ENCODE measurements around the gene KRTAP20-3. TPM values are rescaled to one million over a fixed set of nuclear protein-coding genes. Genes with fewer than 3 reads are reported as not detected.

KRTAP20-3 gene
- total RNA-seq, 4 donors from 2014 or later, result not detected

- TF ChIP-seq, protein P1, sequence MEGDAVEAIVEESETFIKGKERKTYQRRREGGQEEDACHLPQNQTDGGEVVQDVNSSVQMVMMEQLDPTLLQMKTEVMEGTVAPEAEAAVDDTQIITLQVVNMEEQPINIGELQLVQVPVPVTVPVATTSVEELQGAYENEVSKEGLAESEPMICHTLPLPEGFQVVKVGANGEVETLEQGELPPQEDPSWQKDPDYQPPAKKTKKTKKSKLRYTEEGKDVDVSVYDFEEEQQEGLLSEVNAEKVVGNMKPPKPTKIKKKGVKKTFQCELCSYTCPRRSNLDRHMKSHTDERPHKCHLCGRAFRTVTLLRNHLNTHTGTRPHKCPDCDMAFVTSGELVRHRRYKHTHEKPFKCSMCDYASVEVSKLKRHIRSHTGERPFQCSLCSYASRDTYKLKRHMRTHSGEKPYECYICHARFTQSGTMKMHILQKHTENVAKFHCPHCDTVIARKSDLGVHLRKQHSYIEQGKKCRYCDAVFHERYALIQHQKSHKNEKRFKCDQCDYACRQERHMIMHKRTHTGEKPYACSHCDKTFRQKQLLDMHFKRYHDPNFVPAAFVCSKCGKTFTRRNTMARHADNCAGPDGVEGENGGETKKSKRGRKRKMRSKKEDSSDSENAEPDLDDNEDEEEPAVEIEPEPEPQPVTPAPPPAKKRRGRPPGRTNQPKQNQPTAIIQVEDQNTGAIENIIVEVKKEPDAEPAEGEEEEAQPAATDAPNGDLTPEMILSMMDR (IDR thresholded peaks at IDR 0.05), result no peak
- no peak for TF ChIP-seq POLR2A (IDR thresholded peaks at IDR 0.05)
These were observed 26.1 kb downstream of the KRTAP20-3 start for GRCh38 chr21:30668776-30669175.

GRCh38 chr21:30672985-30673650, 30.5 kb downstream of the KRTAP20-3 start:
- TF ChIP-seq, protein P1 (IDR thresholded peaks at IDR 0.05), result no peak
- no peak for TF ChIP-seq POLR2A (IDR thresholded peaks at IDR 0.05)
- H3K4me3 ChIP-seq (ENCODE audit: low read depth, poor library complexity, severe bottlenecking), result no peak overlapping the region
- intact Hi-C loops (cut with DNase I; ENCODE audit: low total_unique reads), result no loop called here
- no peak for DNase-seq (ENCODE audit: low spot score in 2 of 2)
- 81 to 88% methylated on average over 2 of the region's 2 CpGs for WGBS, 2 donors

More at GRCh38 chr21:30668776-30669175, 26.1 kb downstream of the KRTAP20-3 start:
- no peak overlapping the region for H3K4me3 ChIP-seq (ENCODE audit: low read depth, poor library complexity, severe bottlenecking)
- WGBS, 2 donors, result 82 to 93% methylated on average over 1 of the region's 1 CpG
- intact Hi-C loops (cut with DNase I; ENCODE audit: low total_unique reads), result no loop called here
- no peak for DNase-seq (ENCODE audit: low spot score in 2 of 2)

DNA sequence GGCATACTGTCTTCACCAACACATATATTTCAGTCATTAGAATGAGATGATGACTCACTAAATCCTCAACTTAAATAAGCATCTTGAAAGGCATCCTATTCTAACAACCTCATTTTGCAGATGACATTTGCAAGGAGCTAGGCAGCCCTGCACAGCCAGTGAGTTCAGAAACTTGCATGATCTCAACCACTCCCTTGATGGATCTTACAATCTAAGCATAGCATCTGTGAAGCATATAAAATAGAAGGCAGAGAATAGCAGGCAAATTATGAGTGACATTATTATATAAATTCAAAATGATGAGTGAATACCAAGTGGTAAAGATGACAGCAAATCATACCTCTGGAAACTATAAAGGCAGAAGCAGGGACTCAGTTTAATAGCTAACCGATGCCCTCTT, 31.6 kb downstream of the KRTAP20-3 start:
- H3K4me3 ChIP-seq (ENCODE audit: low read depth, poor library complexity, severe bottlenecking), result no peak overlapping the region
- WGBS, 2 donors, result 83 to 91% methylated on average over 1 of the region's 1 CpG
- intact Hi-C loops (cut with DNase I; ENCODE audit: low total_unique reads), result no loop called here
- no peak for DNase-seq (ENCODE audit: low spot score in 2 of 2)
- TF ChIP-seq, protein P1 (IDR thresholded peaks at IDR 0.05), result no peak
- no peak for TF ChIP-seq POLR2A (IDR thresholded peaks at IDR 0.05)

GRCh38 chr21:30676737-30677136, 34.1 kb downstream of the KRTAP20-3 start:
- no peak for TF ChIP-seq POLR2A (IDR thresholded peaks at IDR 0.05)
- TF ChIP-seq, protein P1 (IDR thresholded peaks at IDR 0.05), result no peak
- intact Hi-C loops (cut with DNase I; ENCODE audit: low total_unique reads), result no loop called here
- no peak overlapping the region for H3K4me3 ChIP-seq (ENCODE audit: low read depth, poor library complexity, severe bottlenecking)
- DNase-seq (ENCODE audit: low spot score in 2 of 2), result no peak

DNA sequence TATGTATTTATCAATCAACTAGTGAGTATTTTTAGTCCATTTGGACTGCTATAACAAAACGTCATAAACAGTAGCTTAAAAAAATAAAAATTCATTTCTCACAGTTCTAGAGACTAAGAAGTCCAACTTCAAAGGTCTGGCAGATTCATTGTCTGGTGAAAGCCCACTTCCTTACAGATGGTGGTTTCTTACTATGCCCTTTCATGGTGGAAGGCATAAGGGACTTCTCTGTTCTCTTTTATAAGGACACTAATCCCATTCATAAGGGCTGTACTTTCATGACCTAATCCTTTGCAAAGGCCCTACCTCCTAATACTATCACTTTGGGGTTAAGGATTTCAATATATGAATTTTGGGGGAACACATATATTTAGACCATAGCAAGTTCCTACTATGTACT, 37.9 kb downstream of the KRTAP20-3 start:
- intact Hi-C loops (cut with DNase I; ENCODE audit: low total_unique reads), result no loop called here
- WGBS, 2 donors, result 42 to 46% methylated on average over 1 of the region's 1 CpG
- TF ChIP-seq, protein P1 (IDR thresholded peaks at IDR 0.05), result no peak
- no peak for TF ChIP-seq POLR2A (IDR thresholded peaks at IDR 0.05)
- no peak for DNase-seq (ENCODE audit: low spot score in 2 of 2)
- H3K4me3 ChIP-seq (ENCODE audit: low read depth, poor library complexity, severe bottlenecking), result no peak overlapping the region

DNA sequence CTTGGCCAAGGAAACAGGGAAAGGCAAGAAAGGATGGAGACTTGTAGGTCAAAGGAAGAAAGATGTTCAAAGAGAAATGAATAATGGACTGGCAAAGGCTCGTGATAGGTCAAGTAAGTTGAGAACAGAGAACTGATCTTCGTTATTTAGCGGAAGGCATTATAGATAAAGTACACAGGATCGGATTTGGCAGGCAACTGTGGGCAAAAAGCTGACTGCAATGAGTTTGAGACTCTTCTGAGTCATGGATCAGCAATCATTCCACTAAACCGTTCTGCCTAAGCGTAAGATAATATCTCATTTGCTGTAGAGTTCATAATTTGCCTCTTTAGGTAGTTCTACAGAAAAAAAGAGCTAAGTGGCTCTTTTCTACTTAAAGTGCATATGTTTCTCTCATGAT, 41.8 kb downstream of the KRTAP20-3 start:
- intact Hi-C loops (cut with DNase I; ENCODE audit: low total_unique reads), result no loop called here
- no peak for DNase-seq (ENCODE audit: low spot score in 2 of 2)
- TF ChIP-seq, protein P1 (IDR thresholded peaks at IDR 0.05), result no peak
- TF ChIP-seq POLR2A (IDR thresholded peaks at IDR 0.05), result no peak
- 78% methylated on average over 6 of the region's 6 CpGs for WGBS, 2 donors
- no peak overlapping the region for H3K4me3 ChIP-seq (ENCODE audit: low read depth, poor library complexity, severe bottlenecking)
